Measurements from ENCODE around the gene ANKMY1.

DNA sequence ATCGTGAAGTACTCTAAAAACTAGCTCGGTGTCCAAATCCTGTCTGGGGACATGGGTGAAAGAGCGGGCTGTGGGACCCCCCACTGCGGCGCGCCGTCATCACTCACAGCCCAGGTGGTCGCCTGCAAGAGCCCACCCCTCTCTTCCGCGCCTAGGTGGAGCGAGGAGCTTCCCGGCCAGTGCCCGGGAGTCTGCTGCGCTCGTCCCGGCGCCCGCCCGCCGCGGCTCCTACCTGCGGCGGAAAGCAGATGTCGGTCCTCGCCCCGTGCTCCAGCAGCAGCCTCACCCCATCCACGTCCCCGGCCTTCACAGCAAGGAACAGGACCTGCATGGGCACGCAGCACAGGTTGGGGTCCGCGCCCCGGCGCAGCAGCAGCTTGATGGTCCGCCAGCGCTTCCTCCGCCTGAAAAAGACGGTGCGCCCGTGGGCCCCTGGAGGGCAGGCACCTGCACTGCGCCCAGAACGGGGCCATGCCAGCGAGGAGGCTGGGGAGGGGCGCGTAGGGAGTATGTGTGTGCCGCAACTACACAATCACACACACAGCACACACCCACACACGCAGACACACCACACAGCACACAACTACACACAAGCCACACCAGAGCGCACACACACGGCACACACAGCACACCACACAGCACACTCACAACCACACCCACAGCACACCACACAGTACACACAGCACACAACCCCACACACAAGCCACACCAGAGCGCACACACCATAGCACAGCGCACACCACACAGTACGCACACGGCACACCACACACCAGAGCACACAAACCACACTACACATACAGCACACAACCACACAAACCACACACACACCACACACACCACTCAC, 37.4 kb downstream of the ANKMY1 start:
- TF ChIP-seq ZNF558 (tag by site-specific recombination; IDR thresholded peaks at IDR 0.05), result no peak
- no peak for TF ChIP-seq SP2 (tag by site-specific recombination; IDR thresholded peaks at IDR 0.05)
- no peak for TF ChIP-seq MYNN (tag by site-specific recombination; IDR thresholded peaks at IDR 0.05; ENCODE audit: borderline replicate concordance)
- TF ChIP-seq, protein P1, sequence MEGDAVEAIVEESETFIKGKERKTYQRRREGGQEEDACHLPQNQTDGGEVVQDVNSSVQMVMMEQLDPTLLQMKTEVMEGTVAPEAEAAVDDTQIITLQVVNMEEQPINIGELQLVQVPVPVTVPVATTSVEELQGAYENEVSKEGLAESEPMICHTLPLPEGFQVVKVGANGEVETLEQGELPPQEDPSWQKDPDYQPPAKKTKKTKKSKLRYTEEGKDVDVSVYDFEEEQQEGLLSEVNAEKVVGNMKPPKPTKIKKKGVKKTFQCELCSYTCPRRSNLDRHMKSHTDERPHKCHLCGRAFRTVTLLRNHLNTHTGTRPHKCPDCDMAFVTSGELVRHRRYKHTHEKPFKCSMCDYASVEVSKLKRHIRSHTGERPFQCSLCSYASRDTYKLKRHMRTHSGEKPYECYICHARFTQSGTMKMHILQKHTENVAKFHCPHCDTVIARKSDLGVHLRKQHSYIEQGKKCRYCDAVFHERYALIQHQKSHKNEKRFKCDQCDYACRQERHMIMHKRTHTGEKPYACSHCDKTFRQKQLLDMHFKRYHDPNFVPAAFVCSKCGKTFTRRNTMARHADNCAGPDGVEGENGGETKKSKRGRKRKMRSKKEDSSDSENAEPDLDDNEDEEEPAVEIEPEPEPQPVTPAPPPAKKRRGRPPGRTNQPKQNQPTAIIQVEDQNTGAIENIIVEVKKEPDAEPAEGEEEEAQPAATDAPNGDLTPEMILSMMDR (tag by site-specific recombination; IDR thresholded peaks at IDR 0.05), result no peak
- TF ChIP-seq ZNF529 (tag by site-specific recombination; IDR thresholded peaks at IDR 0.05; ENCODE audit: insufficient replicate concordance), result no peak

All from HEK293 (cell line).